HG02571 (cell line): ENCODE data around the gene FOXO1.

Source experiments
- ATAC-seq: cut with Tn5 transposase; IDR thresholded peaks from one replicate; pipeline ENCODE4 v1.9.1; 2021; ENCODE audit warnings: mild to moderate bottlenecking, moderate library complexity; ENCODE audit not compliant: unreplicated experiment

FOXO1 gene

GRCh38 chr13:40517486-40518480 lies 148.7 kb downstream of the FOXO1 start:
- ATAC-seq: peak; percentile 61

- ATAC-seq: no peak
Measured at GRCh38 chr13:40515702-40516101, 150.7 kb downstream of the FOXO1 start.

- ATAC-seq: no peak
Measured at GRCh38 chr13:40514802-40515201, 151.6 kb downstream of the FOXO1 start.

DNA sequence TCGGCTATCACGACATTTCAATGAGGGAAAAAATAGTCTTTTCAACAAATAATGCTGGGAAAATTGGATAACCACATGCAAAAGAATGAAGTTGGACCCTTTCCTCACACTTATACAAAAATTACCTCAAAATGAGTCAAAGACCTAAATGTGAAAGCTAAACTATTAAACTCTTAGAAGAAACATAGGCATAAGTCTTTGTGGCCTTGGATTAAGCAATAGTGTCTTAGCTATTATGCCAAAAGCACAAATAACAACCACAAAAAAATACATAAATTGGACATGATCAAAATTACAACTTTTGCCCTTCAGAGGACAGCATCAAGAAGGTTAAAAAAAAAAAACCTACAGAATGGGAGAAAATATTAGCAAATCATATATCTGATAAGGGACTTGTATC lies 156.6 kb downstream of the FOXO1 start:
- no peak for ATAC-seq

- no peak for ATAC-seq
Measured at GRCh38 chr13:40508767-40509342, 157.6 kb downstream of the FOXO1 start.

- ATAC-seq: no peak
Measured at GRCh38 chr13:40508127-40508526, 158.3 kb downstream of the FOXO1 start.

DNA sequence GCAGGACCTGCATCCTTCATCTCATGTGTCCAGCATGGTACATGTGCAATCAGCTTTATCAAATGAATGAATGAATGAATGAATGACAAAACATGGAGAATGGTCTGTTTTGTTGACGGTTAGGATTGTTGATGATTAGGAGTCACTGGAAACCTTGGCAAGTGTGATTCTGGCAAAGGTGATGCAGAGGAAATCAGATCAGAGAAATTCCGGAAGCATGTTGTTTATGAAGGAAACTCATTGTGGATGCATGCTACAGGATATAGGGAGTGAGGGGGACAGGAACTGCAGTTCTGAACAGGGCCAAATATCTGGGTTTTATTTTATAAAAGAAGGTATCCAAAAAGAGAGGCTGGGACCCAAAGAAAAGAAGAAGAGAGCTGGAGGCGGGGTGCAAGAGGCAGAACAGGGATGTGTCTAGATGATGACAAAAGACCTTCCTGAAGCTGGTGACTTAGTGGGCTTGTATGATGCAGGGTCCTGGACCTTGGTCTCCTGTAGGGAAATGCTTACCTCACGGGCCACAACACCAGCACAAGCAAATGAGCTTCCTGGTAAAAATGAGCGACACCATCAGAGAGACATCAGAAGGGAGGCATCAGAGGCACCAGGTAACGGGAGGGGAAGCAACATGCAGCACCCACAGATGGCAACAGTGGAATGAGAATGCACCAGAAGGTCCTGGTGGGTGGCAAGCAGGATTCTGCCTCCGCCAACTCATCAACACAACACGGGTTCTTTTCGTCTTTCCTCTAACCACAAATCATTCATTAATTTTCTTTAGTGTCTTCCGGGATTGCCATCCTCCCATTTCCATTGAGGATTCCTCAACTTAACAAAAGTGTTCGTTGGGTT lies 159.6 kb downstream of the FOXO1 start:
- no peak for ATAC-seq
